Neural progenitor cell (in vitro differentiated cells): ENCODE results near the gene CERS2.

Experiments used
- EZH2 ChIP-seq: fragments of 200-600 bp; sonication (generic); IDR thresholded peaks from 2 replicates; pipeline ENCODE4 v1.6.1; 2017; ENCODE audit warnings: antibody characterized with exemption, mild to moderate bottlenecking, moderate library complexity
- TF ChIP-seq, protein P1 (sequence below): fragments of 200-600 bp; sonication (generic); IDR thresholded peaks from 2 replicates; pipeline ENCODE4 v1.5.1; 2017; ENCODE audit warnings: antibody characterized with exemption, mild to moderate bottlenecking

DNA sequence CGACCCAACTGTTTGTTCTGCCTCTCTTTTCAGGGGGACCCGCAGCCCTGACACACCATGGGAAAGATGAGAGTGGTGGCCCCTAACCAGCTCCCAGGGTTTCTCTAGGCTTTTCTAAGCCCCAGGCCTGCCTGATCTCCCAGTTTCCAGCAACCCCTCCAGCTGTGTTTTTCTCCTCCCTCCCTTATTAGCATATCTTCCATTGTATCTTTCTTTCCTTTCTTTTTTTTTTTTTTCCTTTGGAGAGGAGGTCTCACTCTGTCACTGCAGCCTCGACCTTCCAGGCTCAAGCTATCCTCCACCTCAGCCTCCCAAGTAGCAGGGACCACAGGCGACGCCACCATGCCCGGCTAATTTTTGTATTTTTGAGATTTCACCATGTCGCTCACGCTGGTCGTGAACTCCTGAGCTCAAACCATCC lies 1.8 kb upstream of the CERS2 start:
- TF ChIP-seq, protein P1, sequence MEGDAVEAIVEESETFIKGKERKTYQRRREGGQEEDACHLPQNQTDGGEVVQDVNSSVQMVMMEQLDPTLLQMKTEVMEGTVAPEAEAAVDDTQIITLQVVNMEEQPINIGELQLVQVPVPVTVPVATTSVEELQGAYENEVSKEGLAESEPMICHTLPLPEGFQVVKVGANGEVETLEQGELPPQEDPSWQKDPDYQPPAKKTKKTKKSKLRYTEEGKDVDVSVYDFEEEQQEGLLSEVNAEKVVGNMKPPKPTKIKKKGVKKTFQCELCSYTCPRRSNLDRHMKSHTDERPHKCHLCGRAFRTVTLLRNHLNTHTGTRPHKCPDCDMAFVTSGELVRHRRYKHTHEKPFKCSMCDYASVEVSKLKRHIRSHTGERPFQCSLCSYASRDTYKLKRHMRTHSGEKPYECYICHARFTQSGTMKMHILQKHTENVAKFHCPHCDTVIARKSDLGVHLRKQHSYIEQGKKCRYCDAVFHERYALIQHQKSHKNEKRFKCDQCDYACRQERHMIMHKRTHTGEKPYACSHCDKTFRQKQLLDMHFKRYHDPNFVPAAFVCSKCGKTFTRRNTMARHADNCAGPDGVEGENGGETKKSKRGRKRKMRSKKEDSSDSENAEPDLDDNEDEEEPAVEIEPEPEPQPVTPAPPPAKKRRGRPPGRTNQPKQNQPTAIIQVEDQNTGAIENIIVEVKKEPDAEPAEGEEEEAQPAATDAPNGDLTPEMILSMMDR = no peak
- no peak for TF ChIP-seq EZH2
